ENCODE results near the gene TEX53. TPM values are rescaled to one million over a fixed set of nuclear protein-coding genes. Genes with fewer than 3 reads are reported as not detected.

The TEX53 gene
- total RNA-seq, 4 donors from 2014 or later: not detected

GRCh38 chr9:114606597-114607207, 50.9 kb downstream of the TEX53 start:
- no peaks in the 10 kb centered on the region for H3K27me3 ChIP-seq
- H3K36me3 ChIP-seq: no peaks in the 10 kb centered on the region
- peak overlapping the region in 2 of 3 donors; percentile 53 to 67 for H3K27ac ChIP-seq
- intact Hi-C loops (cut with DNase I): no loop called here
- H3K9me3 ChIP-seq: no peaks in the 10 kb centered on the region
- DNase-seq: peak; percentile 51 to 53
- TF ChIP-seq POLR2A (IDR thresholded peaks at IDR 0.05): no peak
- peaks cover 40 to 42% of the 10 kb centered on the region in 2 donors for H3K4me1 ChIP-seq
- no peak overlapping the region for H3K4me3 ChIP-seq (replicated peaks in 1 of 3)

Small RNA genes within 50 kb of the gene (small RNA-seq; reads per million reads assigned to genes)
- not detected for gene RF00019

Other genes starting within 250 kb of the TEX53 start
- gene WHRN, start 152.3 kb downstream of the TEX53 start, total RNA-seq: 10 to 100 TPM in 2 of 4 donors, 1 to 10 TPM in 2; 7.4 to 13.0 (median 10.9) TPM
- 100 to 1,000 TPM; 193 to 223 (median 200) TPM for gene ATP6V1G1, start 70.0 kb downstream of the TEX53 start, total RNA-seq
- gene TMEM268, start 46.5 kb downstream of the TEX53 start, total RNA-seq: 10 to 100 TPM in 3 of 4 donors, 1 to 10 TPM in 1; 7.0 to 18.3 (median 13.0) TPM
- not detected for gene TEX48, start 24.4 kb upstream of the TEX53 start, total RNA-seq
- gene TNFSF15, start 148.2 kb upstream of the TEX53 start, total RNA-seq: 1 to 10 TPM; 1.1 to 4.3 (median 2.6) TPM